HG02588 (cell line): ENCODE data around the gene SHROOM4.

Experiments used
- ATAC-seq: cut with Tn5 transposase; IDR thresholded peaks from one replicate; pipeline ENCODE4 v1.9.1; 2021; ENCODE audit warnings: mild to moderate bottlenecking, moderate library complexity; ENCODE audit not compliant: unreplicated experiment

The SHROOM4 gene

GRCh38 chrX:50711907-50712306 lies 102.1 kb downstream of the SHROOM4 start:
- no peak for ATAC-seq

DNA sequence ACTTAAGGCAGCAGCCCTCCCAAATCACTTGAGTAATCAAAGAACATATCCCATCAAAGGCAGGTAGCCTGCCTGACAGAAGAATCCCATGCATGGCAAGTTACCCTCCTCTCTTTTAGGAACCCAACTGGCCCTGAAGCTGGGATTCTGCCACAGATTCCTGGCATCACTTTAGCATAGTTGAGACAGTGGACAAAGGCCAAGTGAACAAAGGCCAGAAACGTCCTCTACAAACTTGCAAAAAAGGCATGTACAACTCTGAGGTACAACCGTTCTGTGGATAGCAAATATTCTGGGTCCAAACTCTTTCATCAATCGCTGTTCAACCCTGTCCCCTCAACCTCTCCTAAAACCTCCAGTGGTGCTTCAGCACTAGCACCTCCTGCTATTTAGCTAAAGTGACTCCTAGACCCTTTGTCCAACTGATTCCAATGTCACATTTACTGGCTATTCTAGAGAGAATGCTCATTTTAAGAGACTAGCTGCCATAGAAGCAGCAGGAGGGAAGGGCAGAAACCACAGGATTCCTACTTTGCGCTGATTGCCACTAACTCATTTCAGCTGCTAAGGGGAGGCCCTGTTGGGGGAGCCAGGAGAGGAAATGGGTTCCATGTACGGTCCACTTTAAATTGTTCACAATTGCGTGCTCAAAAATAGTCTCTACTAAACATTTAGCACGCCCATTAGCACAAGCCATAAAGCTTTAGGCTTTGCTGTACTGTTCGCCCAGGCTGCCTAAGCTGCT lies 105.9 kb downstream of the SHROOM4 start:
- no peak for ATAC-seq

GRCh38 chrX:50707405-50707804 lies 106.6 kb downstream of the SHROOM4 start:
- ATAC-seq = no peak

DNA sequence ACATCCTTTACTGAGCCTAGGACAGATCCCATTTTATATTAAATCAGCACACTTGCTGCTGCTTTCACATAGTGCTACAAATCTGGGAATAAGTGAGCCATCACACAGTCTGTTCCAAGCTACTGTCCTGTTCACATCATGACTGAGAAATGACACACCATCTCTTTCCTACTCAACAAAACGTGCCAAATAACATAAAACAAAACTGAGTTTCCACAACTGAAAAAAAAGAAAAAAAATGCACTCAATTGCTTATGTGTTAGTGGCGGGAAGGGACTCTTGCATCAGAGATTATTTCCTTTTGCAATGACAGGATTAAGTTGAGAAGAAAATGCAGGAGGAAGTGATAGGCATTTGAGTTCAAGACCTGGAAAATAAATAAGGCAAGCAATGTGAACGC lies 109.0 kb downstream of the SHROOM4 start:
- no peak for ATAC-seq

- ATAC-seq = no peak
Observed at GRCh38 chrX:50704360-50704759, 109.6 kb downstream of the SHROOM4 start.

DNA sequence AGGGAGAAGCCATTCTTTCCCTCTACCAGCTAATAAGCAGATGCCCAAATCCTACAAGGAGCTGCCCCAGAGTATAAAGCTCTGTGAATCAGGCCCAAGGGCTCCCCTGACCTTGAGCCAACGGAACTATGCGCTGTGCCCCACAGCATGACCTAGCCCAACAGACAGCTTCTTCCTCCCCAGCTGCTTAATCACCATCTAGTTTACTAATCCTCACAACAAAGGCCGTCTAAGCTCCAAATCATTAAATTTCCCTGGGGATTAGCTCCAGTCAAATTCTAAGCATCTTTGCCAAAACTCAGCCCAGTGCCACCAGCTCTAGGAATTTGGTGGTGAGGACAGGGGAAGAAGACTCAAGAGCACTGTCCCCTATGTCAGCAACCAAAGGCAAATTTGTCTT lies 113.1 kb downstream of the SHROOM4 start:
- ATAC-seq = no peak

DNA sequence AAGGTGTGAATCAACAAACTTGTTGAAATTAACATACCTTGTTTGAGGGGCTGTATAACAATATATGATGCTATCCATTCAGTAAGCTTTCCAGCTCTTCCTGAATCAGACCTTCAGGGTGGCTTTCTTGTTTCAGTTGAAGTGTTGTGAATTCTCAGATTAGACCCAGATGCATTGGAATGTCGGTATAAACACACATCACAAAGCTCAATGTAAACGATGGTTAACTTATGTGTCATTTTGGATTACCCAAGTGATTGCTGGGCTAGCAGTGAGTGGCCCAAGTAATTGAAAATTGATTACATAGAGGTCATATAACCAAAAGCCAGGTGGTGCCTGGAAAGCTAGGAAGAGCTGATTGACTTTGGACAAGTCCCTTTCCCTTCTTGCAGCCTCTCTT lies 115.0 kb downstream of the SHROOM4 start:
- no peak for ATAC-seq

DNA sequence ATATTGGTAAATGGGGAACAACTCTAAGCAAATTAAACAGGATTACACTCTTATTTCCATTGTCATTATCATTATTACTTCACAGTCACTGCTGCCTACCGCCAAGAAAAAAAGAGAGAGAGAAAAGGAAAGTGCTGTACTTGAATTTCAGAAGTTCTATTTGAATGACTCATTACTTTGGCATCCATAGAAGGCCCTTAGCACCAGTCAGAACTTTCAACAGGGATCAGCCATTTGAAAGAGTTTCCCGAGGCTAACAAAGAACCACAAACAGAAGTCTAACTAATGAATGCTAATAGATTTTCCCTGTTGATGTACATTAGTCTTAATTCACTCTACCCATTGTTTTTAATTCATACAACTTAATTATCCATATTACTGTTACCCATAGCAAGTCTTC lies 116.3 kb downstream of the SHROOM4 start:
- no peak for ATAC-seq

- ATAC-seq = peak; percentile 81
Observed at GRCh38 chrX:50691820-50692219, 122.2 kb downstream of the SHROOM4 start.

DNA sequence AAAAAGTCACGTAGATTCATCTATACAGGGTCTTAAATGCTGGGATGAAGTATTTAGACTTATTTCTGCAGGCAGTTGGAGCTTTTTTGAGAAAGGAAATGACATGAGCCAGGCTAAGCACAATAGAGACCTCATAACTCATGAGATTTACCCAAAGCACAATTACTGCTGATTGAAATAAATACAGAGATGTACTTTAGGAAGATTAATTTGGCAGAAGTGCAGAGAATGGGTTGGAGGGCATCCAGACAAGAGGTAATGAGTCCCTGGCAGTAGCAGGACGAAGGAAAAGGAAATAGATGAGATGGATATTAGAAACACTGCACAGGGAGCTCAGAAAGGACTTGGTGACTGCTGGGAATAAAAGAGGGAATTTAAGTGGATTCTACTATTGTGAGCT lies 129.1 kb downstream of the SHROOM4 start:
- no peak for ATAC-seq

GRCh38 chrX:50680990-50681389 lies 133.0 kb downstream of the SHROOM4 start:
- ATAC-seq = no peak

- ATAC-seq = no peak
Observed at GRCh38 chrX:50677789-50678188, 136.2 kb downstream of the SHROOM4 start.

DNA sequence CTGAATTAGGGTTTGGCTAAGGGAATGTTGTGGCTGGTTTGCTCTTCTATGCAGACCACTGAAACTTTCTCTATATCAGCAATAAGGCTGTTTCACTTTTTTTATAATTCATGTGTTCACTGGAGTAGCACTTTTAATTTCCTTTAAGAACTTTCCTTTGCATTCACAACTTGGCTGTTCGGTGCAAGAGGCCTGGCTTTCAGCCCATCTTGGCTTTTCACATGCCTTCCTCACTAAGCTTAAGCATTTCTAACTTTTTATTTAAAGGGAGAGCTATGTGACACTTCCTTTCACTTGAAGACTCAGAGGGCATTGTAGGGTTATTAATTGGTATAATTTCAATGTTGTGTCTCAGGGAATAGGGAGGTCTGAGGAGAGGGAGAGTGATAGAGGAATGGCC lies 142.3 kb downstream of the SHROOM4 start:
- ATAC-seq = no peak

GRCh38 chrX:50668860-50669259 lies 145.1 kb downstream of the SHROOM4 start:
- no peak for ATAC-seq

DNA sequence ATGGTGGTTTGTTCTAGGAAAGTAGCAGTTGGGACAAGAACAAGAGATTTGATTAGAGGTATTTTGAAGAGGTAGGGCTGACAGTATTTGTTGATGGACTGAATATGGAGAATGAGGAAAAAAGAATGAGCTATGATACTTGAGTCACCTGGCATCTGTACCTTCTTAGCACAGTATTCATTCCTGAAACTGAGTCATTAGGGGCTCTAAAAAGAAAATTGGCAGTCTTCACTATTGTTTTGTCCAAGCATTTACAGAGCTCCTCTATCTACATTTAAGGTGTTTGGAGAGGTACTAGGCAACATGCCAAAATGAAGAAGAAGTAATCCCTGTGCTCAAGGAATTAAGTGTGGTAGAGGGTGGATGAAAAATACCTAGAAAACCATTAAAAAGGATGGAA lies 165.8 kb downstream of the SHROOM4 start:
- no peak for ATAC-seq

DNA sequence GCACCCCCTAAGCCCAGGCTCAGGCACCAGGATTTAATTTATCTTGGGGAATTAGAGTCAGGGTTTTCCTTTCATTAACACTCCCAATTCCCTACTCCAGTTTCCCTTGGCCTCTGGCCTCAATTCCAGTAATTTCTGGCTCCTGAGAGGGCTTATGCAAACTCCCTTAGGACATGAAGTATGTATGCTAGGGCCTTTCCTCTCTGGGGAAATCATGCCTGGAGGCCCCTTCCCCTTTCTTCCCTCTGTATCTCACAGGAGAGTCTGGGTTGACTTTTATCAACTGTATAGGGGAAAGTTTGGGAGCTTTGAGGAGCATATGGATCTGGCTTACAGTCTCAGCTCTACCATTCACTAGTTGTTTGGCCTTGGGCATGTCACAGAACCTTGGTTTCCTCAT lies 169.5 kb downstream of the SHROOM4 start:
- no peak for ATAC-seq

DNA sequence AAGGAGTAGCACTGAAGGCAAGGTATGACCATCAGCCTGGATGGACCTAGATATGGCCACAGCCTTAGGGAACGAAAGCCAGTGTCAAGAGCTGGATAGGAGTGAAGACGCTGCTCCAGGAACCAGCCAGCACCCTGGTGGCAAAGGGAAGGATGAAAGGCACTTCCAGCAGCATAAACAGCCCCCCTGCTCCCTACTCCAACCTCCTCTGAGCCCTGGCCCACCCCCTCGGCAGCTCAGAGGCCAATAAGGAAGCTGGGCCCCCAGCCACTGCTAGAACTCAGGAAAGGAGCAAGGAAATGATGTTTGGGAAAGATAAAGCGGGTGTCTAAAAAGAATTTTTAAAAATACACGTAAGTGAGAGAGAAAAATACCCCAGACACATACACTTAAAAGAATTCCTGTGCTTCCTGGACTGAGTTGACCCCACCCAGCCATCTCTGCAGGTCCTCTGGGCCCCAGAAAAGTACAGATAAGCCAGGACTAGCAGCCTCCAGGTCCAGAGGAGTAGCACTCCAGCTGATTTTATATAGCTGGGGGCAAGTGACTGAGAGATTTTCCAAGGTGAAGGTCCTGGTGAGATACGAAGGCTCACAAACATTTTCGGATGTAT lies 170.4 kb downstream of the SHROOM4 start:
- no peak for ATAC-seq

GRCh38 chrX:50638123-50638522 lies 175.9 kb downstream of the SHROOM4 start:
- no peak for ATAC-seq

GRCh38 chrX:50635817-50636365 lies 178.1 kb downstream of the SHROOM4 start:
- ATAC-seq = no peak

DNA sequence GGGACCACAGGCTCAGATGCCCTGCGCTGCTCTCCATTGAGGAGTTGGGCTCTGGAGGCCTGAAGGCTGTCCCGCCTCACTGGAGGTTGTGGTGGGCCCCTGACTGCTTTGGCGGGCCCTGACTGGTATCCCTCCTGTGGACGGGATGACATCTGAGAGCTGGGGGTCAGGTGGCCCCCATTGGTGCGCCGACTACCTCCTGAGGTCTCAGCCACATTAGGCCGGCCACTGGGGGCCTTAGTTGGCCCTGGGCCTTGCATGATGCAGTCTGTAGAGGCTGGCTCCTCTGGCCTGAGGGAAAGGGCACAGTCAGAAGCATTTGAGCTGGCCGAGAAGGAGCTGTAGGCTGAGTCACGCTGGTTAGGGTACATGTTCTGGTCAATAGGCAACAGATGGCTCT lies 178.8 kb downstream of the SHROOM4 start:
- ATAC-seq = no peak

- ATAC-seq = no peak
Observed at GRCh38 chrX:50629774-50630173, 184.2 kb downstream of the SHROOM4 start.

DNA sequence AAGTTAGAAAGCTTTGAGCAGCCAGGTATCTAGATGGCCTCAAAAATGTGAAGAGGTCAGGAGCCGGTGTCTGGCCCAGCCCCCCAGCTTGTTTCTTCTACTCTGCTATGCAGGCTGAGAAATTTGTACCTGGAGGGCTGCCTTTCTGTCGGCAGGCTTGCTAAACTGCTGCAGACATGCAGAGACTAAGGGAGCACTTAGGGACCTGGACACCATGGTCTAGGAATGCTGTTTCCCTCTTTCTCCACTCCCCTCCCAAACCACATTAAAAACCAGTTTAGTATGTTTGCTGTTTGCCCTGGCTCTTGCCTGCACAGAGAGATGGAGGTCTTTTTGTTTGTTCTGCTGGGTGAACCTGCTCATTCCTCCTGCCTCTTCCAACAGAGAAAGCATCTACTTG lies 186.3 kb downstream of the SHROOM4 start:
- no peak for ATAC-seq
